Activated CD8-positive, alpha-beta memory T cell treated with anti-CD3 and anti-CD28 coated beads for 1 hour (primary cell): ENCODE results near the gene ABHD16A.

Source experiments
- DNase-seq, 2 donors: peaks; one replicate each; pipeline ENCODE4 v3.0.0-alpha.2; 2020; ENCODE audit warnings: low read depth in 1 of 2; ENCODE audit errors: extremely low read depth in 1 of 2

Gene ABHD16A

DNA sequence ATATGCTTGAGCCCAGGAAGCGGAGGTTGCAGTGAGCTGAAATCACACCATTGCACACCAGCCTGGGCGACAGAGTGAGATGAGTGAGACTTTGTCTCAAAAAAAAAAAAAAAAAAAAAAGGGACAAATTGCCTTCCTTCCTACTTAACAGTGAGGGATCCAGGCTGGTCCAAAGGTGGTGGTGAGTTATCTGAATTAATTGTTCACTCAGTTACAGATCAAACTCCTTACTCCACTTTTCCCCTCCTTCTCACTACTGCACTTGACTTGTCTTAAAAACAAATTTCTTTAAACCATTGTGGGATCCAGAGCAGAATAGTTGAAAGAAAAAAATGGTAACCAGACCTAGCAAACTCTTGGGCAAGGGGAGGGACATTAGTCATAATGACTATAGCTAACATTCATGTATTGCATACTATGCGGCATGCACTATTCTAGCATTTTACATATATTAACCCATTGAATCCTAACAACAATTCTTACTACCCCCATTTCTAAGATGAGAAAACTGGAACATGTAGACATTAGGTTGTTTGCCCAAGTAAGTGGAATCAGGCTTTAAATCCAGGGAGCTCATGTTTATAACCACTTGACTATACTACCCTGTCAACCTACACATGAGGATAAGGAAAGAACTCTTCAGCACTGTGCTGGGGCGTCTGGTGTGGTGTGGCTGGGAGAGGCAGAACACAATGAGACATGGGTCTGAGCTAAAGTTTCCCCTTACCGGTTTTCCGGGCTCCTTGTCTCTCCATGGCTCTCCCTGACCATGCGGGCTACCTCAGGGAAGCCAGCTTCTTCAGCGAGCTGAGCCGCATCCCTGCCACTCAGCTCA, 39.8 kb downstream of the ABHD16A start:
- no peak for DNase-seq

- no peak for DNase-seq
Measured at GRCh38 chr6:31662124-31662723, 40.9 kb downstream of the ABHD16A start.

DNA sequence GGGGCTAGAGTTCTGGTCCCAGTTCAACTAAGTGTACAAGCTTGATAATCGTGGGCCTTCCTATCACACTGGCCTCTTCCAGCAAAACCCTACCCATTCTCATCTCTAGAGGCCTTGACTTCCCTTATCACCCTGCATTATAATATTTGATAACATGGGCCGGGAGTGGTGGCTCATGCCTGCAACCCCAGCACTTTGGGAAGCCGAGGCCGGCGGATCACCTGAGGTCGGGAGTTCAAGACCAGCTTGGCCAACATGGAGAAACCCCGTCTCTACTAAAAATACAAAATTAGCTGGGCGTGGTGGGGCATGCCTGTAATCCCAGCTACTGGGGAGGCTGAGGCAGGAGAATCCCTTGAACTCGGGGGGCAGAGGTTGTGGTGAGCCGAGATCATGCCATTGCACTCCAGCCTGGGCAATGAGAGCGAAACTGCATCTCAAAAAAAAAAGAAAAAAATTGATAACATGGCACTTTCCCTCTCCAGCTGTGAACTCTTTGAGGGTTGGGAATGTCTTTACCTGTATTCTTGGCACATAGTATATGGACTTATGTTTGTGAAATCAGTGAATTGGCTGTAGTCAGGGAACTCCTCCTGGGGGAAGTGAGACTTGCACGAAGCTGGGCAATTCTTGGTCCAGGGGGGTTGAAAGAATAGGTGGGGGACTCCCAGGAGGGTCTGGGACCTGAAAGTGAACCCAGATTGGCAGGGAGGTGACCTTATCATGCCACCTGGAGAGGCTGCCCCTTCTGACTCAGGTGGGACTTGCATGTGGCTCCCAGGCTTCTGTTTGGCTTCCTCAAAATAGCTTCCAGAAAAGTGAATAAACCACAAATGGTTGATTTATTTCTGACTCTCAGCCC, 41.6 kb downstream of the ABHD16A start:
- no peak for DNase-seq

GRCh38 chr6:31660381-31661261, 42.5 kb downstream of the ABHD16A start, which contains the start of gene C6orf47:
C6orf47 (minus strand) TSS chr6:31660778; CDS start chr6:31659947, 831 bp downstream.
- DNase-seq: peak; percentile 37 to 70

DNA sequence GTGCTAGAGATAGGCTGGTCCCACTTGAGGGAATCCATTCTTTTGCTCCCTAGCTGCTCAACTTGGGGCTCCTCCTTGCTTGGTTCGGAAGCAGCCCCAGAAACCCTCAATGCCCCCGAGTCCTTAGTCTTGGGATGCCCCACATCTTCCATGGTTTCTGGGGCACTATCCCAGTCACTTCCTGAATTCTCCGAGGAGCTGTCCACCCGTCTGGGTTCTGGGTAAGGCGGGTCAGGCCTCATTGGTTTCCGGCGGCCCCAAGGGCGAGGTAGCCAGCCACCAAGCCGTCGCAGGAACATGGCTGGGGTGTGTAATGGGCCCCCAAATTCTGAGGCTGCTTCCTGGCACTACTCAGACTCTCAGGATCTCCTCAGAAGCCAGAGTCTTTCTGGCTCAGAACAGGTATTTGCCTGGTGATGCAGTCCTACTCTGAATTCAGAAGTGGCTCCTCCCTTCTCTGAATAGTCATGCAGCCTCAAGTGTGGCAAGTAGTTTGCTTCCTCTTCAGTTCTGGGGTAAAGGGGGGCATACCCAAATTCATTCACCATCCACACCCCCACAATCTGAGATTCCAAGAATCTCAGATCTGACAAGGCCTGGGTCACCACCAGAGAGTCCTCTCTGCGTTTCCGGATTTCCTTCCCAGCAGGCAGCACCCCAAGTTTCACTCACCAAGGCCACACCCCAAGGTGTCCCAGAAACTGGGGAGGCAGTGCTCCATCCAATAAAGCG, 43.3 kb downstream of the ABHD16A start:
- no peak for DNase-seq

DNA sequence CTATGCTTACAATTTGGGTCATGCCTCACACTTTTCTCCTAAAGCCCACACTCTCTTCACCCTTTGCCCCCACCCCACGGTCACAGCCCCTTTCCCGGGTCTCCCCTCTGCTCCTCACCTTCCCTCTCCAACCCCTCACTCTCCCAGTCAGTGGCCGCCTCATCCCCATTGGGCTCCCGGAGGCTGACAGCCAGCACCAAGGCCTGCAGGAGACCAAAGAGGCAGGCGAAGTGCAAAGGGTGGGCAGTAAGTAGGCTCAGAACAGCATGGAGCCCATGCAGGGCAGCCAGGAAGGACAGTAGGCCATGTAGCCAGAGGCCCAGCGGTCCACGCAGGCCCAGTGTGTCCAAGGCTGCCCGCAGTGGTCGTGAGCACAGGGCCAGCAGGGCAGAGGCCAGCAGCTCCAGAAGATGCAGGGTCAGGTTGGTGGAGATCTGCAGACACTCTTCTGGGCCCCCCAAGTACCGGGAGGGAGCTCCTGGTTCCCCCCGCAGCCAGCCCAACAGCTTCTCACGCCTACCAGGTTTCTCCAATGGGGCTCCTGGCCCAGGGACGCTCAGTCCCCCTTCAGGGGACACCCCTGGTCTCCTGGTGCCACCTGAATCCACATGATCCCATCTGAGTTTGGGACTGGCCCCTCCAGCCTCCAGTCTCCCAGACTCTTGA, 44.0 kb downstream of the ABHD16A start:
- DNase-seq: no peak

DNA sequence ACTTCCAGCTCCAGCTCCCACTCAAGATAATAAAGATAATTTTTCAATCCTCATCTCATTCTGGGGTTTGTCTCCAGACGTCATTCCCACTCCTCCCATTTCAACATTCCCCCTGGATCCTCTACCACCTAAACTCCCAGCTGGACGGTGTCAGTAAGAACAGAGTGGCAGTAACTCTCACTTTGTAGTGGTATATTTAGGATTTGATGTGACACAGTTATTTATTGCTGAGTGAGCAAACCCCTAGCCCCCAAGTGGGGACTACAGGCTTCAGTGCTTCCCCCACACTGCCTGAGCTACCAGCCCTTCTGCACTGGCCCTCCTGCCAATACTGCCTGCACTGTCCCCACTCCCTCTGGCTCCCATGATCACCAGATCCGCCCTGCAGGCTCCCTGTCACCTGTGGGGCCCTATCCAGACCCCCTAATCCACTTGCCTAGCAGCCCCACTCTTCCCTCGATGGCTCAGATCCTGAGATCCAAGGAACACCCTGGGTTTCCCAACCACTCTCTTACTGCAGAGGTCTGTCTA, 44.9 kb downstream of the ABHD16A start:
- no peak for DNase-seq

GRCh38 chr6:31657406-31658157, 45.5 kb downstream of the ABHD16A start:
- DNase-seq: no peak

GRCh38 chr6:31655349-31656237, 47.5 kb downstream of the ABHD16A start, which contains the start of gene APOM:
APOM (plus strand) TSS chr6:31655894; CDS start chr6:31655967, 73 bp downstream.
- DNase-seq: no peak

GRCh38 chr6:31654574-31655348, 48.4 kb downstream of the ABHD16A start:
- no peak for DNase-seq

DNA sequence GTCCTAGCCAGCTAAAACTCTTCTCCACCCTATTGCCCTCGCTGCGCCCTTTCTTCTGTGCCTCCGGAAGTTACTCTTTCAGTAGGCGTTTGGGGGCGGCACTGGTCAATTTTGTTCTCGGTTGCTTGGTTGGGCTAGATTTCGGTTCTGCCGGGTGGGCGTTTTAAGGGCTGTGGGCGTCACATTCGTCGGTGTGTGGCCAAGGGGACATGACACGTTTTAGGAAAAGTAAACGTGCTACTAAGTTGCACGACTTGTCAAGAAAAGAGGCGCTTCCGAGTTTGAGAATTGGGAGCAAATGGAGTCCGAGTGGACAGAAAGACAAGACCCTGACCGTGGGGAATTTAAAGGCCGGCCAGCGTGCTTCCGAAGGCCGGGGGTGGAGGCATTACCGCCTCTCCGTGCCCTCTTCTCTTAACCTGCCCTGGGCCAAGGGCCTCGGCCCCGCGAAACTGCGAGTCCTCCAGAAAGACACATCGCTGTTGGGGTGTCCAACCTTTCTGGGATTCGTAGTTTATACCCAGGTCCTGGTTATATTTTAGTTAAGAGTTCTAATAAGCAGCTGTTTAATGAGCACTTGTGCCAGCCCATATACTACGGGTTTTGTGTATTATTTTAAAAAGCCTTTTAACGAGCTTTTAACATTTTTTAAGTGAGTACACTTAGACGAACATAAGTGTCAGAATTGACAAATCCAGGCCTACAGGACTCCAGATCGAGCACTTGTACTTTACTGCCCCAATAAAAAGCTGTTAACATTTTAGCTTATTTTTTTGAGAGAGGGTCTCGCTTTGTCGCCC, 50.0 kb downstream of the ABHD16A start:
- peak; percentile 66 to 69 for DNase-seq

DNA sequence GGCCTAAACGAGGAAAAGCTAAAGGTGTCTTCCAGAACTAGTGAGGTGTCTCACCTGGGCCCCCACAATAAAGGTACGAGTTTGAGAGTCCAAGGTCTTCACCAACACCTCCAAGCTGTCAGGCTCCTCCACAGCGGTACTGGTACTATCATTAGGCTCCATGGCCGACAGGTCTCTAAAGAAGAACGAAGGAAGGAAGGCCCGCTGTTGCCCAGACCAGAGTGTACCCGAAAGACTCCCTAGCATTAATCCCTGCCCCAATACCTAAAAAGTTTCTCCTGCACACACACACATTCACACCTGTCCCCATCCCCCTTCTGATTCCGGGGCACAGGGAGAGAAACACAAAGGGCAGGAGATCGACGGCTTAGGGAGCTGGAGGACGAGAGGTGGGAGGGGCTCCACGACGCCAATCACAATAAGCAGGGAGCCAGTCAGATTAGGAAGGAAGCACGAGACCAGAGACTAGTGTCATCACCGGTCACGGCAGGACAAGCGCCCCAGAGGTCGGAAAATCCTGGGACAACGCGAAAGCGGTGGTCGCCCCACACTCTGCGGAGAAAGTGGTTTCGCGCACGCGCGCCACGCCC, 51.4 kb downstream of the ABHD16A start:
- DNase-seq: no peak

- DNase-seq: no peak
Measured at GRCh38 chr6:31645325-31645724, 57.8 kb downstream of the ABHD16A start.

DNA sequence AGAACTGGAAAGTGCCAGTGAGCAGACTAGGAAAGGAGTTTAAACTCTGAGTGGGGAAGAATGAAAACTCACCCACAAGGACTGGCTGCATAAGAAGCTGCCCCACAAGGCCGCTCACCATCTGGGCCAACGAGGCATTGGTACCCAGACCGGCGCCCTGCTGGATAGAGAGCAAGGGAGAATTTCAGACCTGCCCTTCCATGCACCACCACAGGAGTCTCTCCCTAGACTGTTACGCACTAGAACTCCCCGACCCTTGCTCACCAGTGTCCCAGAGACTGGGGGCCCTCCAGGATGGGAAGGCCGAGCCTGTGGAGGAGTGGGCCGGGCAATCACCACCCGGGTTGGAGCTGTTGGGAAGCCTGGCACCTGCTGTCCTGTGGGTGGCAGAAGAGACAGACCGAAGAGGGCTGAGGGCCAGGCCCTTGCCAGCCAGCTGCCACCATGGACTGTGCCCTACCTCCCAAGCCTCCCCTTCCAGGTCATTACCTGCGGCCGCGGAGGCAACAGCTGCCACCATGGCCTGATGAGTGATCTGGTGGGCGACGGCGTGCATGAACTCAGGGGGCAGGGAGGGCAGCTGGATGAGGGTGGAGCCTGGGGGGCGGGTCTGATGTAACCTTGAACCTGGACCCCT, 59.2 kb downstream of the ABHD16A start:
- no peak for DNase-seq
